ENCODE data around the gene LRRFIP1. TPM values are rescaled to one million over a fixed set of nuclear protein-coding genes. Genes with fewer than 3 reads are reported as not detected.

The LRRFIP1 gene
- total and polyA plus RNA-seq, 9 of the 15 experiments (the other 6 are each of a cell fraction or from before 2014, with no cell fraction given) = 13.1 to 45.2 (median 31.3) TPM

GRCh38 chr2:237623428-237624403 is 3.7 kb upstream of the LRRFIP1 start (continued):
- no peak for TF ChIP-seq ARID4B (CRISPR knock-in tag; IDR thresholded peaks at IDR 0.05)

GRCh38 chr2:237624565-237624964 is 2.8 kb upstream of the LRRFIP1 start:
- ATAC-seq = no peak; the same call in 1 of the 3 replicates
- Histone ChIP-seq H3K9me3 (replicated peaks; ENCODE audit: control insufficient read depth, insufficient read depth, low read depth, low read length) (no peaks in the 10 kb centered on the region), H2AFZ (ENCODE audit: low read depth, low read length) (no peak overlapping the region), H3K9ac (ENCODE audit: insufficient read depth in 1 of 2, low read depth in 2 of 2, low read length in 2 of 2) (no peak overlapping the region), H3K4me3 (no peak overlapping the region), H3K9me1 (ENCODE audit: control insufficient read depth, insufficient read depth, low read length) (no peaks in the 10 kb centered on the region), H3K79me2 (ENCODE audit: control insufficient read depth, insufficient read depth, low read length) (no peaks in the 10 kb centered on the region), H4K20me1 (replicated peaks; ENCODE audit: control insufficient read depth, insufficient read depth, low read length) (no peaks in the 10 kb centered on the region), H3K4me2 (ENCODE audit: insufficient read depth, low read length) (no peak overlapping the region), H3K36me3 (ENCODE audit: control insufficient read depth, insufficient read depth, low read length) (no peaks in the 10 kb centered on the region), H3K4me1 (replicated peaks in 1 of 2; ENCODE audit: control insufficient read depth in 2 of 2, insufficient read depth in 2 of 2, low read length in 2 of 2) (no peaks in the 10 kb centered on the region), H3K27me3 (ENCODE audit: control insufficient read depth in 2 of 2, insufficient read depth in 2 of 2, low read length in 2 of 2) (peaks cover 8 to 56% of the 10 kb centered on the region in 2 experiments; a peak in 4 of 5 replicates), H3K27ac (ENCODE audit: extremely low read depth, low read depth, low read length) (no peak overlapping the region)
- no peak for FAIRE-seq
- DNase-seq (ENCODE audit: extremely low read depth in 1 of 4, low spot score in 3 of 4) = peak in 2 of 4 experiments; percentile 9 to 11
- in situ Hi-C loops (cut with MboI) (no loop called here), intact Hi-C loops (cut with micrococcal nuclease) (no loop called here)
- CTCF ChIA-PET (ENCODE audit: low intra/inter-chr PET ratio) = interaction anchor here (1.7 kb wide), 1 partner anchor 121 kb away, joined by 7 read pairs; no protein-coding TSS in a partner anchor
- BruUV-seq (replicated peaks) = no TSS peak
- POLR2A ChIA-PET = no interaction called here
- 0% methylated on average over 6 of the region's 6 CpGs for WGBS (ENCODE audit: insufficient coverage, low coverage, missing lambda C conversion rate)
- TF ChIP-seq NFIX (CRISPR knock-in tag; IDR thresholded peaks at IDR 0.05; ENCODE audit: low read depth) = no peak
- peak in 1 of 2 experiments; percentile 42; a peak in 2 of 4 replicates for TF ChIP-seq RAD21 (CRISPR knock-in tag; conservative IDR thresholded peaks at IDR 0.05 in 1 of 2, IDR thresholded peaks at IDR 0.05 in 1 of 2)
- TF ChIP-seq E2F6 (IDR thresholded peaks at IDR 0.05; ENCODE audit: borderline replicate concordance in 1 of 2, extremely low read depth in 1 of 2, insufficient read depth in 1 of 2, insufficient read length in 1 of 2, low read depth in 1 of 2, low read length in 1 of 2, poor library complexity in 1 of 2, severe bottlenecking in 1 of 2) = no peak
- TF ChIP-seq SNAPC5 (CRISPR knock-in tag; IDR thresholded peaks at IDR 0.05) = no peak
- TF ChIP-seq ZNF551 (CRISPR knock-in tag; IDR thresholded peaks at IDR 0.05) = no peak
- TF ChIP-seq ZNF436 (CRISPR knock-in tag; IDR thresholded peaks at IDR 0.05) = no peak
- no peak for TF ChIP-seq ATF3 (IDR thresholded peaks at IDR 0.05)
- TF ChIP-seq ATF3 (CRISPR knock-in tag; conservative IDR thresholded peaks at IDR 0.05) = no peak
- TF ChIP-seq HIVEP1 (CRISPR knock-in tag; IDR thresholded peaks at IDR 0.05) = no peak
- TF ChIP-seq EP400 (IDR thresholded peaks at IDR 0.05) = no peak

All from K562 (cell line).